Astrocyte of the cerebellum (primary cell): ENCODE measurements around the gene DPP10.

Experiments
- DNase-seq: peaks from one replicate; pipeline ENCODE4 v3.0.0-alpha.2; 2011; ENCODE audit warnings: low read depth
- H3K4me3 ChIP-seq: 2 replicates; pipeline ENCODE4 v1.5.1; 2011; ENCODE audit warnings: mild to moderate bottlenecking, low read depth, low read length, moderate library complexity
- CTCF ChIP-seq: IDR thresholded peaks from 2 replicates; pipeline ENCODE4 v1.5.1; 2012; ENCODE audit warnings: low read length, low read depth, moderate library complexity, mild to moderate bottlenecking; ENCODE audit errors: missing control alignments
- in situ Hi-C: cut with HindIII; loops from 2 replicates; pipeline ENCODE4 v1.10.0; 2017; ENCODE audit warnings: low sequenced_read_pairs

DPP10 gene

DNA sequence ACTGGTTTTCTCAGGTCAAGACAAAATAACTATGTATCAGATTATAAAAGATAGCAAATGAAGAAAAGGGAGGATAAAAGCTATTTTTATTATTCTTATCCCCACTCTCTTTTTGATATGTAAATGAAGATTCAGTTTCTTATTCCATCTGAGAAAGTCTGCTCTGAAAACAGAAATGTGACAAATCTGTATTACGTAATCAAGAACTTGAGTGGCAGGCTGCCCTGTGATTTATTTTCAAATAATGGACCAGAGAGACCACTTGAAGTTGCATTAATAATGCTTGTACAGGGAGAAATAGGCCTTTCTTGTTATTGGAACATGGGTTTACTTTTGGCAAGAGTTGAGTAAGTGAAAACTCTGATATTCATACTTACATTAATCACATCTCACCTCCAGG lies 727.4 kb downstream of the DPP10 start:
- no peak overlapping the region for H3K4me3 ChIP-seq
- no peak for TF ChIP-seq CTCF
- no peak for DNase-seq
- in situ Hi-C loops, result no loop called here

- no peak for TF ChIP-seq CTCF
- no peak for DNase-seq
- no peak overlapping the region for H3K4me3 ChIP-seq
- in situ Hi-C loops, result no loop called here
Measured at GRCh38 chr2:115171751-115172150, 729.3 kb downstream of the DPP10 start.

DNA sequence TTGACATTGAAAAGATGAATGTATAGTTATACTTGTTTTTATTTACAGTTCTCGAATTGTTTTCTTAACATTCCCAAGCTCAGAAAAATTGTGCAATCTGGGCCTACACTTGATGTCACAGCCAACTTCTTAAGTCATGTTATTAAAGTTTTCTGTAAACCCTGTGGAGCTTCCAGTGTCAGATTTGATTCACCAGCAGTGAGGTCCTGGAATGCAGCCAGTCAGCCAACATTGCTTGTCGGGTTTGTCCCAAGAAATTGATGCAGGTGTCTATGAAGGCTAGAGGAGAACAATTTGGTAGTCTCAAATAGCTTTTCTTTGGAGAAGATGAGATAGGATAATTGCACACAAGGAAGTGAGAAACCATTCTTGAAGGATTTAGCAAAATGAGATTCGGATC lies 732.2 kb downstream of the DPP10 start:
- TF ChIP-seq CTCF, result no peak
- no peak for DNase-seq
- in situ Hi-C loops, result no loop called here

GRCh38 chr2:115183144-115183543 lies 740.7 kb downstream of the DPP10 start:
- DNase-seq, result no peak
- no peak for TF ChIP-seq CTCF
- in situ Hi-C loops, result no loop called here
- no peak overlapping the region for H3K4me3 ChIP-seq

More for the DNA sequence above, 732.2 kb downstream of the DPP10 start:
- H3K4me3 ChIP-seq, result no peak overlapping the region

- in situ Hi-C loops, result no loop called here
- no peak overlapping the region for H3K4me3 ChIP-seq
- no peak for TF ChIP-seq CTCF
- no peak for DNase-seq
Measured at GRCh38 chr2:115190459-115190858, 748.0 kb downstream of the DPP10 start.

GRCh38 chr2:115194623-115195022 lies 752.2 kb downstream of the DPP10 start:
- no peak overlapping the region for H3K4me3 ChIP-seq
- DNase-seq, result no peak
- in situ Hi-C loops, result no loop called here
- no peak for TF ChIP-seq CTCF

GRCh38 chr2:115196587-115196986 lies 754.1 kb downstream of the DPP10 start:
- H3K4me3 ChIP-seq, result no peak overlapping the region
- in situ Hi-C loops, result no loop called here
- DNase-seq, result no peak
- TF ChIP-seq CTCF, result no peak
